ENCODE results near the gene HARS1. TPM values are rescaled to one million over a fixed set of nuclear protein-coding genes. Genes with fewer than 3 reads are reported as not detected.

HARS1 gene
- total RNA-seq, 4 donors from 2014 or later, result 39.6 to 51.6 (median 43.9) TPM

DNA sequence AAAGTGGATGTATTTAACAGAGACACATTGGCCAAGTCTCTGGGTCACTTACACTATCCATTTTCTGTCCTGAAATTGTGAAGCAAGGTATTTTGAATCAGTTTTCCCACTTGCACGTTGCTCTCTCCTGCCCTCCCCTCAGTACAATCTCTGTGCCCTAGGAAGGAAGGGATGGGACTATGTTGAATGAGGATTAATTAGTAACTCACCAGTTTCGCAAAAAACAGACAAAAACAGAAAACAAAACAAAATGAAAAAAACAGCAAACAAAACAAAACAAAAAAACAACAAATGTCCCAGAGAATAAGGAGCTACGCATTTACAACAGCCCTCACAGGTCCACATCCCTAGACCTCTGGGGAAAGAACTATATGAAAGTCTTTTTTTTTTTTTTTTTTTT is 57.1 kb downstream of the HARS1 start:
- Histone ChIP-seq H3K9me3 (no peaks in the 10 kb centered on the region), H3K27me3 (no peaks in the 10 kb centered on the region), H3K36me3 (no peaks in the 10 kb centered on the region), H3K4me1 (peaks cover 5 to 37% (median 17%) of the 10 kb centered on the region in 4 donors), H3K27ac (peak overlapping the region in 2 of 4 donors; percentile 78 to 82), H3K4me3 (no peak overlapping the region)
- intact Hi-C loops (cut with DNase I; ENCODE audit: low total_unique reads), result loop anchor here (10.0 kb wide), 1 partner anchor 229 kb away; the partner anchor contains the start of gene ANKHD1
- no peak for DNase-seq
- 55 to 62% methylated on average over 3 of the region's 3 CpGs for WGBS, 2 donors (ENCODE audit: low coverage in 1 of 2)
- in situ Hi-C loops (cut with MboI; ENCODE audit: low pct_ligation_motif_present in 1 of 4, low pct_unique_long_range_greater_than_20kb in 1 of 4, low sequenced_read_pairs in 3 of 4), result loop anchor here in 3 of 4 donors (10.0 kb wide), 2 partner anchors 59 to 69 kb away; partner anchors contain the start of genes APBB3 (in 2 of the 3) and SLC35A4 (in 2 of the 3)
- no peak for TF ChIP-seq POLR2AphosphoS5 (IDR thresholded peaks at IDR 0.05)
- TF ChIP-seq CTCF (IDR thresholded peaks at IDR 0.05), result no peak
- no peak for TF ChIP-seq POLR2A (IDR thresholded peaks at IDR 0.05)
- no peak for TF ChIP-seq EP300 (IDR thresholded peaks at IDR 0.05; ENCODE audit: low read depth)

DNA sequence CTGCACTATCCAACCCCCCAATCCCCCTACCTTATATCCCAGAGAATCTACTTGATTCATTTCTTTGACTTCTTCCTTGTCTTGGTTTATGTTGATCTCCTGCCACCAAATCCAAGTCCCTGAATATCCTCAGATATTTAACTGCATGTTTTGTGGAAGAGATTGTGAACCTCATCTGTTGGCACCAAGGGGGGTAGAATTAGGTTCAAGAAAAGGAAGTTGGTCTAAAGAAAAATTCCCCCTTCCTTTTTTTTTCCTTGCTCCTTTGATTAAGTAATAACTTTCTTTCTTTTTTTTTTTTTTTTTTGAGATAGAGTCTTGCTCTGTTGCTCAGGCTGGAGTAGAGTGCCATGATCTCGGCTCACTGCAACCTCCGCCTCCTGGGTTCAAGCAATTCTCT is 57.7 kb downstream of the HARS1 start:
- 92 to 94% methylated on average over 2 of the region's 2 CpGs for WGBS, 2 donors (ENCODE audit: low coverage in 1 of 2)
- no peaks in the 10 kb centered on the region for H3K27me3 ChIP-seq
- peak overlapping the region; percentile 78 to 82 (median 82) for H3K27ac ChIP-seq
- H3K36me3 ChIP-seq, result no peaks in the 10 kb centered on the region
- no peaks in the 10 kb centered on the region for H3K9me3 ChIP-seq
- H3K4me1 ChIP-seq, result peaks cover 5 to 33% (median 13%) of the 10 kb centered on the region in 4 donors
- DNase-seq, result no peak
- TF ChIP-seq CTCF (IDR thresholded peaks at IDR 0.05), result no peak
- no peak for TF ChIP-seq POLR2AphosphoS5 (IDR thresholded peaks at IDR 0.05)
- TF ChIP-seq POLR2A (IDR thresholded peaks at IDR 0.05), result no peak
- no peak for TF ChIP-seq EP300 (IDR thresholded peaks at IDR 0.05; ENCODE audit: low read depth)
- intact Hi-C loops (cut with DNase I; ENCODE audit: low total_unique reads), result loop anchor here (10.0 kb wide), 1 partner anchor 229 kb away; the partner anchor contains the start of gene ANKHD1
- in situ Hi-C loops (cut with MboI; ENCODE audit: low pct_ligation_motif_present in 1 of 4, low pct_unique_long_range_greater_than_20kb in 1 of 4, low sequenced_read_pairs in 3 of 4), result loop anchor here in 3 of 4 donors (10.0 kb wide), 2 partner anchors 59 to 69 kb away; partner anchors contain the start of genes APBB3 (in 2 of the 3) and SLC35A4 (in 2 of the 3)
- peak overlapping the region in 2 of 4 donors; percentile 34 to 62 for H3K4me3 ChIP-seq

- WGBS, 2 donors (ENCODE audit: low coverage in 1 of 2), result 10 to 50% methylated on average over 1 to 16 of the region's 16 CpGs
- in situ Hi-C loops (cut with MboI; ENCODE audit: low pct_ligation_motif_present in 1 of 4, low pct_unique_long_range_greater_than_20kb in 1 of 4, low sequenced_read_pairs in 3 of 4) (loop anchor here in 3 of 4 donors (10.0 kb wide), 2 partner anchors 58 to 68 kb away; partner anchors contain the start of genes APBB3 (in 2 of the 3) and SLC35A4 (in 2 of the 3)), intact Hi-C loops (cut with DNase I; ENCODE audit: low total_unique reads) (loop anchor here (10.0 kb wide), 1 partner anchor 228 kb away; the partner anchor contains the start of gene ANKHD1)
- no peaks in the 10 kb centered on the region for H3K36me3 ChIP-seq
- H3K27ac ChIP-seq, result peak within 1 kb of the TSS; percentile 78 to 82 (median 82)
- peaks cover 5 to 30% (median 13%) of the 10 kb centered on the region in 4 donors for H3K4me1 ChIP-seq
- peak; percentile 71 for DNase-seq
- no peaks in the 10 kb centered on the region for H3K9me3 ChIP-seq
- no peaks in the 10 kb centered on the region for H3K27me3 ChIP-seq
- no peak for TF ChIP-seq POLR2A (IDR thresholded peaks at IDR 0.05)
- peak in 2 of 5 experiments; percentile 5 to 33 for TF ChIP-seq CTCF (IDR thresholded peaks at IDR 0.05)
- peak in 1 of 3 donors; percentile 25 for TF ChIP-seq POLR2AphosphoS5 (IDR thresholded peaks at IDR 0.05)
- no peak for TF ChIP-seq EP300 (IDR thresholded peaks at IDR 0.05; ENCODE audit: low read depth)
- peak within 1 kb of the TSS; percentile 17 to 62 (median 44) for H3K4me3 ChIP-seq
Observed at GRCh38 chr5:140633021-140633471, 58.1 kb downstream of the HARS1 start, which contains the start of gene CD14. CD14 (minus strand) TSS chr5:140633175; CDS start chr5:140633071, 104 bp downstream.

- H3K36me3 ChIP-seq, result no peaks in the 10 kb centered on the region
- 4% methylated on average over 31 of the region's 51 CpGs; no CpG with 5 or more reads in 1 of the 2 donors for WGBS, 2 donors (ENCODE audit: low coverage in 1 of 2)
- H3K27me3 ChIP-seq, result no peaks in the 10 kb centered on the region
- peak in 2 of 3 donors; percentile 2 to 25 for TF ChIP-seq POLR2AphosphoS5 (IDR thresholded peaks at IDR 0.05)
- TF ChIP-seq CTCF (IDR thresholded peaks at IDR 0.05), result no peak
- peak overlapping the region; percentile 78 to 82 (median 82) for H3K27ac ChIP-seq
- peaks cover 5 to 30% (median 13%) of the 10 kb centered on the region in 4 donors for H3K4me1 ChIP-seq
- intact Hi-C loops (cut with DNase I; ENCODE audit: low total_unique reads) (loop anchor here (10.0 kb wide), 1 partner anchor 228 kb away; the partner anchor contains the start of gene ANKHD1), in situ Hi-C loops (cut with MboI; ENCODE audit: low pct_ligation_motif_present in 1 of 4, low pct_unique_long_range_greater_than_20kb in 1 of 4, low sequenced_read_pairs in 3 of 4) (loop anchor here in 3 of 4 donors (10.0 kb wide), 2 partner anchors 58 to 68 kb away; partner anchors contain the start of genes APBB3 (in 2 of the 3) and SLC35A4 (in 2 of the 3))
- H3K9me3 ChIP-seq, result no peaks in the 10 kb centered on the region
- H3K4me3 ChIP-seq, result peak overlapping the region; percentile 17 to 62 (median 44)
- peak; percentile 63 for DNase-seq
Observed at GRCh38 chr5:140632366-140633020, 58.7 kb downstream of the HARS1 start.

Data from transverse colon (tissue), 4 donors.